HuH-7.5 (cell line): ENCODE data around the gene CD300LG.
A peak's percentile ranks its signal among the peaks of the same experiment; 100 is the strongest.
"Not testable (repeated sequence)": the region's sequence is repeated elsewhere in the genome, so short reads cannot be mapped to it uniquely, and the experiment has no call there.

Source experiments
- DNase-seq: peaks from one replicate; pipeline ENCODE4 v3.0.0; 2011; ENCODE audit warnings: low spot score

CD300LG gene

GRCh38 chr17:43879723-43880419, 32.9 kb downstream of the CD300LG start:
- no peak for DNase-seq

DNA sequence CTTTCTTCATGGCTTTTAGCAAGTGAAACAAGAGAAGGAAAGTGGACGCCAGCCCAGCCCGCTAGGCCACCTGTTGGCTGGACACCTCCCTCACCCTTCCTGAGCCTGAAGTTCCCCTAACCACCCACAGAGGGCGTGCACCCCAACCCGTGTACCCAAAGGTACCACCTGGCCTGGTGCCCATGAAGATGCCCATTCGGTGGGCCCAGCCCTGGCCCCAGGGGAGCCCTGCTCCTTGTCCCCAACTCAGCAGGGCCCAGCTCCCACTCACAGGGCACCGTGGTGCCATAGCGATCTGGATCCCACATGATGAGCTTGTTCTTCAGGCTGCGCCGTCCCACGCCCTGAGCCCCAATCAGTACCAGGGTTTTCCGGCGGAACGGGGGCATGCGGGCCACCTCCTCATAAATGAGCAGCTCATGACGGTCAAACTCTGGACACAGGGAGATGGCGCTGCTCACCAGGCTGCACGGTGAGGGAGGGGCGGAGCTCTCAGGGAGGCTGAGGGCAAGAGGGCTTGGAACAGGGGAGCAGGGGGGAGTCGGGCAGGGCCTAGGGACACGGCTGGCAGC, 33.5 kb downstream of the CD300LG start:
- DNase-seq = peak; percentile 63

GRCh38 chr17:43881181-43881580, 34.2 kb downstream of the CD300LG start:
- no peak for DNase-seq

GRCh38 chr17:43881758-43882505, 35.0 kb downstream of the CD300LG start:
- no peak for DNase-seq

GRCh38 chr17:43882761-43883415, 35.9 kb downstream of the CD300LG start:
- DNase-seq = no peak

- DNase-seq = no peak
Observed at GRCh38 chr17:43888548-43888947, 41.6 kb downstream of the CD300LG start.

DNA sequence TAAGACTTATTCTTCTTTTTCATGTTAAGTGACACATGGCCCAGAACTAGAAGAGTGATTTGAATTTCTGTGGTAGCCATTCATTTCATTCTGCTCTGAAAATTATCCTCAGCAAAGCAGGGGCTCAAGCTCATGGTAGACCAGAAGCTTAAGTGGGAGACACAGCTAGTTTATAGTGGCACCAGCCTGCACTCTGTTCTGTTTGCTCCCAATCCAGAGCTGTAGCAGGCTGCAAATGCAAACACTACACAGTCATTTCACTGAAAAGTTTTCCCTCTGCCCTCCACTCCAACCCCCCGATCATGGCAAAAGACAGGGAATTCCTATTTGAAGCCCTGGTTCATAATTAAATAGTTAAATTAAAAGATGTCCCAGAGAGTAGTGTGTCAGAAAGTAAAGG, 43.3 kb downstream of the CD300LG start:
- no peak for DNase-seq

- DNase-seq = no peak
Observed at GRCh38 chr17:43891851-43892646, 45.1 kb downstream of the CD300LG start.

DNA sequence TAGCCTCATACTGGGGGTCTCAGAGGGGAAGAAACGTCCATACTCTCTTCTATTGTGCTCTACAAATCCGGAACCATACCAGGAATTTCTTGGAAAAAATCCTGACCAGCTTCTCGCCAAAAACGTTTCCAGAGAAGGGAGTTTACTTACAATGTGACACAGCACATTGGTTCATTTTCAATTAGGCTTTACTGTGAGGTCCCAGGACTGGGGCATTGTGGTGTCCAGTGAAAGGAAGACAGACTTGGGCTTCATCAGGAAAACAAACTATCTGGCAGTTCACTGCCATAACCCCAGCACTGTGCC, 45.6 kb downstream of the CD300LG start:
- DNase-seq = no peak

- DNase-seq = not testable (repeated sequence)
Observed at GRCh38 chr17:43894494-43894893, 47.5 kb downstream of the CD300LG start.

DNA sequence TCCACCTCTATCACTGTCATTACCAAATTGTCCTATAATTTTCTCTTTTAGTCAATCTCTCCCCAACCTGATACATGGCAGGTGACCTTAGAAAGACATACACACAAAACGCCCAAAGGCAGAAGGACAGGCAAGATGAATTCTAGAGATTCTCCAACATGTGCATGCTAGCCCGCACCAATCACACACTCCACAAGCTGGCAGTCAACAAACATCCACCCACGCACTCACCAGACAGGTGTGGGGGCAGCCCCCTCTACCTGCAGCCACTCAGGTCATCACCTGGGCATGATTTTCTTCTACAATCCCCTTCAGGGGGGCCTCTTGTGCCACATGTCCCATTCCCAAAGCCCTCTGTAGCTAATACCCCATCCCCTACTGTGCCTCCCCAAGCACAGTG, 50.9 kb downstream of the CD300LG start:
- DNase-seq = no peak

DNA sequence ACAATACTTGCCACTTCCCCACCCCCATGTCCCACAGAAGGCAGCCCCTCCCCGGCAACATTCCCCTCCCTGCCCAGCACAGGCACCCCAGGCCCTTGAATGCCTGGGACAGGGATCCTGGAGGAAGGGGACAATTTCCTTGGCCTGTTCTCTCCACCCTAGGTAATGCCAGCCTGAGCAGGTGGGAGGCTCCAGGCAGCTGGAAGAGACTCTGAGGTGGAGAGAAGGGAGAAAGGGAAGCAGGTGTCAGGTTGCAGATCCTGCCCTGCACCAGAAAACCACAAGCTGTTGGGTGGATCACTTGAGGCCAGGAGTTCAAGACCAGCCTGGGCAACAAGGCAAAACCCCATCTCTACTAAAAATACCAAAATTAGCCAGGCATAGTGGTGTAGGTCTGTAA, 51.5 kb downstream of the CD300LG start:
- DNase-seq = no peak

- peak; percentile 94 for DNase-seq
Observed at GRCh38 chr17:43900183-43900857, 53.3 kb downstream of the CD300LG start.

DNA sequence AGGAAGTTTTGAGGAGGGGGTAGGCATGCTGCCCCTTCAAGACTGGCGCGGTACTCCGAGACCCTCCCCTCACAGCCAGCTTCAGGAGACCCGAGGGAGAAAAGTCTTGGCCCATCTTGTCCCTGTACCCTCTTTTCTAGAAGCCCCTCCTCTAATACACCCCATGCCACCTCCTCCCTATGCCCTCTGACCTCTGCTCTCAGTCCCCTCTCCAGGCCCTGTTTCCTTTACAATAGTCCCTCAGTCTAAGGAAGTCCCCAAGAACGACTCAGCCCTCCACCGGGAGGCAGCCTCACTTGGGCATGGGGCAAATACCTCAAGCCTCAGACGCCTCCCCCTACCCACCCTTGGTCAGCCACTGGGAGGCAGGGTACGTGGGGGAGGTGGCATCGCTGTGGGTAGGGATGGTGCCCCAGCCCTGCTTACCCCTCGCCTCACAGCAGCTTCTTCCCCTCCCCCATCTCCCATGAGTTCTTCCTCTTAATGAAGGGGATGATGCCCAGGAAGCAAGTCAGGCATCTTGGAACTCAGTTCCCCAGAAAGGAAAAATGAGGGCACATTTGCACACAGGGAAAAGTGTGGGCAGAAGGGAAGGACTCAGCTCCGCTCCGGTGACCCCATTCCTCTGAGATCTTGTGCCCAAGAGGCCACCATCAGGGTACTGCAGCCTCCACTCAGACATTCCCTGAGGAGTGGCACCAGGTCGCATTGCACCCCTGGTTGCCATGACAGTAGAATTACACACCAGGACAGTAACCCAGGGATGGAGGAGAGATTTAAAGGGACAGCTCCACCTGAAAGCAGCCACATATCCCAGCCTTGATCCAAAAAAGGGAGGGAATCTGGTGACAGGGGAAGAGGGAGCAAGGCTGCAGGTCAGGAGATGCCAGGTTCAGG, 54.1 kb downstream of the CD300LG start:
- no peak for DNase-seq

GRCh38 chr17:43901861-43902589, 55.0 kb downstream of the CD300LG start:
- no peak for DNase-seq

DNA sequence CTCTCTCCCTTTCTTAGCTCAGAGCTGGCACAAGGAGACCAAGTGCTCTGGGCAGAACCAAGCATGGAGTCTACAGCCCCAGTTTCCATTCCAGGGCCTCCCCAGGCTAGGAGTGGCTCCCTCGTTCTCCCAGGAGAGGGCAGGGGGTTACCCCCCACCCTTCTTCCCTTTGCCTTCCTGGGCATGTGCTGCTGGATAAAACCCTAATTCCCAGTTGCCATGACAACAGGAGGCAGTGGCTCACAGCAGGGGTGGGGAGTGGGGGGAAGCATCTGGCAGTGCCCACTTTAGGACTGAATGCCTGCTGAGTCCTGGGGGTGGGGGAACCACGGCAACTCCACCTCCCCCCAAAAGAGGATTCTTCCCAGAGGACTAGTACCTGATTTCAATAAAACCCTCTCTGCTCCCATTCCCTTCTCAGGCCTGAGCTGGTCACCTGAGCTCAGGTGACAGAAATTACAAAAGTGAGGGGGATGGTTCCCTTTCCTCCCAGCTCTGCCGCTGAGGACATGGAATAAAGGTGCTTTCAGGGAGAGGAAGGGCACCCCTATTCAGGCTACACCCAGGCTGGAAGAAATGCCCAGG, 58.5 kb downstream of the CD300LG start:
- DNase-seq = no peak

DNA sequence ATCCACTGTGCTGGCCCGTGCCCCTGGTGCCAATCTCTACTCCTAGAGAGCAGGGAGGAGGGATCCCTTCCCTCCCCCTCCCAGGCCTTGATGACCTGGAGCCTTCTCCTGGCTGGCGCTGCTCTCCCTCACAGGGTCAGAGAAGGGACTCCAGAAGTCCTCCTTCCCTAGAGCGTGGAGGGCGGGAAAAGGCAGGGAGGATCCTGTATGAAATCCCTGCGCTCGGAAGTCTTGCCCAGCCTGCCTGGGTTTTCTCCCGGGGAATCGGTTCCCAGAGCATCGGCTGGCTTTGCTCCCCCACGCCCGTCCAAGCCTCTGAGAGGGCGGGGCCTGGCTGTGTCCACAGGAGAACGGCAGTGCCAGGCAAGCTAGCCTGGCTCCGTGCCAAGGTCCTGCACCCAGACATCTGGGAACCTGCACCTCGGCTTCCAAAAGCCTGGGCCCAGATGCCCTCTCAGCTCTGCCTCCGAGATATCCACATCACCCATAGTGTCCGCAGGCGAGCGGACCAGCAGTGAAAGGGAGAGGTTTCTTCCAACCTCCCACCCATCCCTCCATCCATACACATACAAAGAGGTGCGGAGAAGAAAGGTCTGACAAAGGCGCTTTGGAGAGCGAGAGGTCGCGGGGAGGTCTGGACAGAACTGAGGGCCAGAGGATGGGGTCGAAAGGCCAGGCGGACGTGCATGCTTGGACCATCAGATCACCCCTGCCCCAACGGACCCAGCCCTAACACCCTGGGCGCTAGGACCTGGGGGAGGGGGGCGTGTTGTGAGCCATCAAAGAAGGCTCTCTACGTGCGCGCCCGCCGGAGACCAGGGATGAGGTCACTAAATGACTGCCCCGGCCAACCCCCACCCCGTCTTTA, 59.2 kb downstream of the CD300LG start:
- DNase-seq = peak; percentile 65

DNA sequence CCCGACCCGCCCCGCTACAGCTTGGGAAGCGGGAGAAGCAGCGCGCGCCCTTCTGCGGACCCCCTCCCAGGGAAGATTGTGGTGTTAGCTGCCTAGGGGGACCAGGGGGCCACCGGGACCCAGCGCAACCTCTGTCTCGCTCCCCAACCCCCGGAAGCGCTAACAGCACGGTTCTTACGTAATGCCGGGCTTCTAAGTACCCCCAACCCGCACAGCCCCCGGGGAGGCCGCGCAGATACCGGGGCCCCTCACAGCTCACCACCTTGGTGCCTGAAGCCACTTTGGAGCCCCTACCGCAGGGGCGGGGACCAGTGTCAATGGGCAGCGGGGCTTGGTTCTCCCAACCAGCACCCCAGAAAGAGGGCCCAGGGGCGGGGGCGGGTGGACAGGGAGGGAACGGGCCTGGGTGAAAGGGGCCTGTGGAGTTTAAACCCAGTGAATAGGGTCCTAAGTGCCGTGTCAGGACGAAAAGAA, 60.0 kb downstream of the CD300LG start:
- DNase-seq = no peak
